ELF-1 (cell line): ENCODE results near the gene DLG2.
"Not testable (repeated sequence)": the region's sequence is repeated elsewhere in the genome, so short reads cannot be mapped to it uniquely, and the experiment has no call there.

ENCODE experiments used
- DNase-seq: peaks from one replicate; pipeline ENCODE4 v3.0.0-alpha.2; 2016; ENCODE audit warnings: low read depth, low spot score

Gene DLG2

GRCh38 chr11:85444479-85444878, 182.7 kb downstream of the DLG2 start:
- DNase-seq, result no peak

DNA sequence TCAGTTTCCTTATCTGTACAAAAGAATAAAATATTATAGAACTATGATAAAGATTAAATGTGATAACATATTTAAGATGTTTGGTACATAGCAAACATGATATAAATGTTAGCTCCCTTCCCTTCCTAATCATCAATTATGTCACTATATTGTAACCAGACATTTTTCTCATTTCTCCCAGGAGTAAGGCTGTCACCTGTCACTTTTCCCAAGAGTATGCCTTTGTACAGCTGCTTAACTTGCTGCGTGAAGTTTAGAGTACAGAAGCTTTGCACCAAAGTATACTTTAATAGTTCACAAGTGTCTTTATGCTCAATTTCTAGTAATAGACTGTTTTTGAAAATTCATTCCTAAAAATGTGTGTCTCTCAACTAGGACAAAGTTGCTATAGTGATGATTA, 186.9 kb downstream of the DLG2 start:
- no peak for DNase-seq

DNA sequence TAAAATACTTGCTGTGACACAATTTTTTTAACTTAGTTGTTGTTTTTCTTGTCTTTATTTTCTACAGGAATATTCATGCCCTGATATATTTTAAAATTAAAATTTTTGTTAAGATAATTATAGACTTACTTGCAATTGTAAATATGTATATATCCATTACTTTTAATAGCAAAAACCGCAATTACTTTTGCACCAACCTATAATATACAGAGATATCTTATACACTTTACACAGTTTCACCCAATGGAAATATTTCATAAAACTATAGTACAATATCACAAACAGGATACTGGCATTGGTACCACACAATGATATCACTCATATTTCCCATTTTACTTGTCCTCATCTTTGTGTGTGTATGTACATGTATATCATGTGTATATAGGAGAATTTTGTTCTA, 188.8 kb downstream of the DLG2 start:
- DNase-seq, result no peak

DNA sequence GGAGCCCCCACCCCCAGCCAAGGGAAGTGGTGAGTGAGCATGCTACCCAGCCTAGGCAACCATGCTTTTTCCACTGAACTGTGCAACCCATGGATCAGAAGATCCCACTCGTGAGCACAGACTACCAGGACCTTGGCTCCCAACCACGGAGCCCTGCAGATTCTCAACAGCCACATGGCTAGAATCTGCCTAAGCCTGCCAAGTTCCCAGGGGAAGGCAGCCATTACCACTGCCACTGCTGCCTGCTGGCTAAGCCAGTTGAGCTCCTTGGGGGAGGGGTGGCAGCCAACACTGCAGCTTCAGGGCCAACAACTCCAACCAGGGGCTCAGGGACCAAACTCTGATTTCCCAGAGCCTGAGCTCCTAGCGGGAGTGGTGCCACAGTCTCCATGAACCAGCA, 195.8 kb downstream of the DLG2 start:
- no peak for DNase-seq

- DNase-seq, result no peak
Observed at GRCh38 chr11:85423794-85424193, 203.3 kb downstream of the DLG2 start.

GRCh38 chr11:85423316-85423715, 203.8 kb downstream of the DLG2 start:
- DNase-seq, result no peak

DNA sequence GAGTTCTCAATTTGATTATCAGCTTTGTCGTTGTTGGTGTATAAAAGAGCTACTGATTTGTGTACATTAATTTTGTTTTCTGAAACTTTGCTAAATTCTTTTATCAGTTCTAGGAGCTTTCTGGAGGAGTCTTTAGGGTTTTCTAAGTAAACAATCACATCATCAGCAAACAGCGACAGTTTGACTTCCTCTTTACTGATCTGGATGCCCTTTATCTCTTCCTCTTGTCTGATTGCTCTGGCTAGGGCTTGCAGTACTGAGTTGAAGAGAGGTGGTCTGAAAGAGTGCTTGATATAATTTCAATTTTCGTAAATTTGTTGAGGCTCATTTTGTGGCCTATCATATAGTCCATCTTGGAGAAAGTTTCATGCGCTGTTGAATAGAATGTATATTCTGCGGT, 213.0 kb downstream of the DLG2 start:
- DNase-seq, result no peak

DNA sequence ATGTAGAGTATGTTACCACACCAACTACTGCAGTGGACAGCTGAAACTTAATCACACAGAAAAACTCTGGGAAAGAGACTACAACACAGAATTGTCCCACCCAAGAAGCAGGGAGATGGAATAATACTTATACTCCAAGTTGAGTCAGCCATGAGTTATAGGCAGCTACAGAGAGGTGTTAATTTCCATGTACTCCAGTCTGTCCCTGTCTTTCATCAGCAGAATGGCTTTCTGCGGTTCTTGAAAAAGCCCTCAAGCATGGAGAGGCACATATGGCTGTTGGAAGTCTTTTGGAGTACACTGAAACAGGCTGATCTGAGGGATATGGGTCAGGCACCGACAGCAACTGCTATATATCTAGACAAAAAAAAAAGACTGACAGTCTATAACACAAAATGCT, 219.5 kb downstream of the DLG2 start:
- peak; percentile 22 for DNase-seq

DNA sequence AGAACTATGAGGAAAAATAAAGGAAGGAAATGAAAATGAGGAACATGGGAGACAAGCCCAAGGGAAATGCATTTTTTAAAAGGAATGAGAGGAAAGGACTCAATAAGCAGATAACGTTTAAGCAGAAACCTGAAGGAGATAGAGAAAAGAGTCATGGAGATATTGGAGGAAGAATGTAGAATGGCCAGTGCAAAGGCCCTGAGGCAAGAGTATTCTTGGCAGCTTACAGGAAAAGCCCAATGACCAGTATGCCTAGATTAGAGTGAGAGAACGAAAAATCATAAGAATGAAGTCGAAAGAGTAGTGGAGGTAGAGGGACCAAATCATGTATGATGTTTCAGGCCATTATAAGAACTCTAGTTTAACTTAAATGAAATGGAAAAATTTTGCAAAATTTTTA, 220.3 kb downstream of the DLG2 start:
- no peak for DNase-seq

DNA sequence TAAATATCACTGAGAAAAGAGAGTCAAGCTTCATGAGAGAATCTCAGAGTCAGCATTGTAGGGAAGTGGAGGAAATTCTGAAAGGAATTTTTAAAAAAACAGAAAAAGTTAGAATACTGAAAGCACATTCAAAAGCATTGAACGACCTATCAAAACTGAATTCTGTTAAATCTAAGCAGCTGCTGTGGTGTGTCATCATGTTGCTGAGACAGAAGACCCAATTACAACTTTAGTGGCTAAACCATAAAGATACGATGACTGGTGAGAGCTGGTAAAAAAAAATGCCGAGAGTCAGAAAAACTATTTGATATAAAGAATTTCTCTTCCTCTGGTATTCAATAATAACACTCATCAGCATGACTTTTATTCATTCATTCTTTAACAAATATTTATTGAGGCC, 220.8 kb downstream of the DLG2 start:
- no peak for DNase-seq

DNA sequence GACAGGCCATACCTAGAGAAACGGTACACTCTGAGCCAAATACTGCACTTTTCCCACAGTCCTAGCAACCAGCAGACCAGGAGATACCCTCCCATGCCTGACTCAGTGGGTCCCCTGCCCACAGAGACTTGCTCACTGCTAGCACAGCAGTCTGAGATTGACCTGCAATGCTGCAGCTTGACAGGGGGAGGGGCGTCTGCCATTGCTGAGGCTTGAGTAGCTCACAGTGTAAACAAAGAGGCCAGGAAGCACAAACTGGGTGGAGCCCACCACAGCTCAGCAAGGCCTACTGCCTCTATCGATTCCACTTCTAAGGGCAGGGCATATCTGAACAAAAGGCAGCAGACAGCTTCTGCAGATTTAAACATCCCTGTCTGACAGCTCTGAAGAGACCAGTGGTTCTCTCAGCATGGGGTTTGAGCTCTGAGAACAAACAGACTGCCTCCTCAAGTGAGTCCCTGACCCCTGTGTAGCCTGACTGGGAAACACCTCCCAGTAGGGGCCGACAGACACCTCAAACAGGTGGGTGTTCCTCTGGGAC, 231.6 kb downstream of the DLG2 start:
- peak; percentile 44 for DNase-seq

GRCh38 chr11:85394283-85394682, 232.9 kb downstream of the DLG2 start:
- DNase-seq, result no peak

DNA sequence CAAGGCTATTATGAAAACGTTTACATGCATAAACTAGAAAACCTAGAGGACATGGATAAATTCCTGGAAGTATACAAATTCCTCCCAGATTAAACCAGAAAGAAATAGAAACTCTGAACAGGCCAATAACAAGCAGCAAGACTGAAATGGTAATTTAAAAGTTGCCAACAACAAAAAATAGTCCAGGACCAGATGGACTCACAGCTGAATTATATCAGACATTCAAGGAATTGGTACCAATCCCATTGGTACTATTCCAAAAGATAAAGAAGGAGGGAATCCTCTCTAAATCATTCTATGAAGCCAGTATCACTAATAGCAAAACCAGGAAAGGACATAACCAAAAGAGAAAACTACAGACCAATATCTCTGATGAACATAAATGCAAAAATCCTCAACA, 236.0 kb downstream of the DLG2 start:
- no peak for DNase-seq

DNA sequence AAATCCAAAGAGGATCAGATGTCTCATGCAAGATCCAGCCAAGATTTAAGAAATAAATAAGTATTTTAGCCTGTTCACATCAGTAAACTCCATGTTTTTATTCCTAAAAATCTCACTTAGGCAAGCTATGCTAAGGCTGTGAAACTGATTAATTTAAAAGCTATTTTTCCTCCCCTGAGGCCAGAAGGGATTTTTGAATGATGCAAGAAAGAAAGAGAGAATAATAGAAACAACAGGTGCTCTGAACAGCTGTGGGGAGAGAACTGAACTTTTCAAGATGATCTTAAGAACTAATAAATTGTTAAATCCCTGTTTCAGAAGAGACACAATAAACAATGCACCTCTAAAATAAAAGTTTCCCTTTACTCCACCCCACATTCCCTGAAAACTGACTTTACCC, 241.6 kb downstream of the DLG2 start:
- DNase-seq, result no peak

DNA sequence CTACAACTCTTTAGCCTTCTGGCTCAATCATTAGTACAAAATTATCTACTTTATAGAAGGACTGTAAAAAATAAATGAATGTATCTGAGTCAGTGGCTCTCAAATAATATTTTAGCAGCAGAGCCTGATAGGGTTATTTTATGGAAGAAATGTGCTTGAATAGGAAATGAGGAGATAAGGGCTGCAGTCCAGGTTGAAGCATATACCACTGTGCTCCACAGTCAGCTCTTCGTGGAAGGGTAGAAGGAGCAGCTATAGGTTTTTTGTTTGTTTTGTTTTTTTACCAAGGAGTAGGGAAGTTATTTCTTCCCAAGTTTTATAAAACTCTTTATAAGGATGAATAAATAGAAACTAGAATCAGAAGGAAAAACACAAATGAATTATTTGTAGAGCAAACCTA, 242.0 kb downstream of the DLG2 start:
- DNase-seq, result no peak

- DNase-seq, result no peak
Observed at GRCh38 chr11:85379066-85379465, 248.1 kb downstream of the DLG2 start.

DNA sequence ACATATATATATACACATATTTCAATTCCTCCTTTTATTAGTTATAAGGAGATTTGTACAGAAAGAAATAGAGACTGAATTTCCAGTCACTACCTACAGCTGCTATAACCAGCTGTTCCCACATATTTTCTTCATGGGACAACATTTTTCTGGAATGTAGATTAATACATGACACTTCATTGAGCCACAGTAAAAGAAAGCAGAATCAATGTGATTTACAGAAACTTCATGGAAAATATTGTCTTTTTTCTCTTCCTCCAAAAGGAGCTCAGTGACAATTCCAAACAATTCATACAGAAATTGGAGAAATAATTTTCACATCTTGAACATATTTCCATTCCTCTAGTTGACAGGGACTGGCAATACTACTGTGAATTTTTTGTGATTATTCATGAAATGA, 249.2 kb downstream of the DLG2 start:
- DNase-seq, result no peak

- no peak for DNase-seq
Observed at GRCh38 chr11:85359859-85360258, 267.3 kb downstream of the DLG2 start.

DNA sequence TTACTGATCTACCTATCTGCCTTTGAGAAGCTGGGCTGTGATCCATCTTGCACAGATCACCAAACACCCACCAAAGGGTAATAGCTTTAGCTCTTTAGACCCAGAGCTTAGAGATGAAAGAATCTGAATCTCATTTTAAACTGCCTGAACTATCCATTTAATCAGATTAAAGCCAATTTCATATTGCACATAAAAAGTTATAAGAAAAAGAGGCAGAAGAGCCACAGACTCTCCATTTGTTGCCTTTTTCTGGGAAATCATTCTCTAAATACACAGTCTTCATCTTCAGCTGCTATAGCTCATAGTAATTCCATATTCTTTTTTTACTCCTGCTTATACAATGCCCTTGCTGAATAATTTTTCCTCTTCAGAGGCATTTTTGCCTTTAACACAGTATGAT, 271.2 kb downstream of the DLG2 start:
- DNase-seq, result no peak

GRCh38 chr11:85349539-85349938, 277.6 kb downstream of the DLG2 start:
- not testable (repeated sequence) for DNase-seq

- DNase-seq, result peak; percentile 81
Observed at GRCh38 chr11:85348945-85349344, 278.2 kb downstream of the DLG2 start.

- DNase-seq, result peak; percentile 46
Observed at GRCh38 chr11:85347291-85347690, 279.9 kb downstream of the DLG2 start.

GRCh38 chr11:85346484-85346883, 280.7 kb downstream of the DLG2 start:
- peak; percentile 21 for DNase-seq

DNA sequence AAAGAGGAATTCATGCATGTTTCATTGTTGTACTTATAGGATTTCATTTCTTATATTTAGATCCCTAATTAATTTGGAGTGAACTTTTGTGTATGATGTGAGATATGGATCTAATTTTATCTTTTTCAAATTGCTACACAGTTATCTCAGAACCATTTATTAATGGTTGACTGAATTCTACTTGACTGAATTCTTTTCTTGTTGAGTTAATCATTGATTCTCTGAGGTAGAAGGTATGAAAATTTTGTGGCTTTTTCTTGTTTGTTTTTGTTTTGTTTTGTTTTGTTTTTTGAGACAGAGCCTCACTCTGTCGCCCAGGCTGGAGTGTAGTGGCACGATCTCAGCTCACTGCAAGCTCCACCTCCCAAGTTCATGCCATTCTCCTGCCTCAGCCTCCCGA, 286.3 kb downstream of the DLG2 start:
- not testable (repeated sequence) for DNase-seq
